Sciatic nerve (tissue), 2 donors: Measurements from ENCODE around the gene MEGF8. TPM values are rescaled to one million over a fixed set of nuclear protein-coding genes. Genes with fewer than 3 reads are reported as not detected.
"Not testable (repeated sequence)": the region's sequence is repeated elsewhere in the genome, so short reads cannot be mapped to it uniquely, and the experiment has no call there.

Experiments
- ATAC-seq: fragments of 200-7000 bp; cut with Tn5 transposase; one replicate; pipeline ENCODE4 v1.9.1; 2020; ENCODE audit warnings: mild to moderate bottlenecking, moderate library complexity
- DNase-seq: peaks from one replicate; pipeline ENCODE4 v3.0.0-alpha.2; 2020; ENCODE audit warnings: low spot score
- intact Hi-C: fragments of 100-400 bp; cut with DNase I; formaldehyde crosslinking; loops from one replicate; pipeline ENCODE4 v1.14.2; 2022
- total RNA-seq: library from RNA; stranded (reverse); fragmentation: NEBNext Ultra II Directional; extraction: Animal tissue kit (Norgen Biotek cat#: 25700); gene quantifications from one replicate; pipeline ENCODE4 v1.2.1, GENCODE V29; 2021
- donor health status: DM: no; HTN: no; CAD: no.
- donor health status: DM: no; HTN: no; CAD: no.

MEGF8 gene
- total RNA-seq, 1 donor from 2014 or later = 35.1 TPM

- intact Hi-C loops = loop anchor here (10.0 kb wide), 1 partner anchor 189 kb away; the partner anchor contains the start of gene POU2F2
Measured at GRCh38 chr19:42323473-42323851, 2.0 kb upstream of the MEGF8 start.

GRCh38 chr19:42323852-42324654 is 1.4 kb upstream of the MEGF8 start:
- no peak for ATAC-seq
- no peak for DNase-seq
- intact Hi-C loops = loop anchor here (10.0 kb wide), 1 partner anchor 189 kb away; the partner anchor contains the start of gene POU2F2

More at GRCh38 chr19:42323473-42323851, 2.0 kb upstream of the MEGF8 start:
- DNase-seq = no peak
- no peak for ATAC-seq

- DNase-seq = peak; percentile 72
- ATAC-seq = no peak
- intact Hi-C loops = loop anchor here (10.0 kb wide), 1 partner anchor 190 kb away; the partner anchor contains the start of gene POU2F2
Measured at GRCh38 chr19:42324655-42325307, 654 bp upstream of the MEGF8 start.

- ATAC-seq (no peak), DNase-seq (no peak)
- intact Hi-C loops = loop anchor here (10.0 kb wide), 1 partner anchor 191 kb away; the partner anchor contains the start of gene POU2F2
Measured at GRCh38 chr19:42325896-42326771, 699 bp downstream of the MEGF8 start.

- DNase-seq (no peak), ATAC-seq (no peak)
- intact Hi-C loops = loop anchor here (10.0 kb wide), 1 partner anchor 192 kb away; the partner anchor contains the start of gene POU2F2
Measured at GRCh38 chr19:42326969-42327368, 1.5 kb downstream of the MEGF8 start.

GRCh38 chr19:42327381-42327780 is 1.9 kb downstream of the MEGF8 start:
- DNase-seq = no peak
- no peak for ATAC-seq
- intact Hi-C loops = loop anchor here (10.0 kb wide), 1 partner anchor 193 kb away; the partner anchor contains the start of gene POU2F2

- no peak for ATAC-seq
- DNase-seq = no peak
- intact Hi-C loops = loop anchor here (10.0 kb wide), 1 partner anchor 193 kb away; the partner anchor contains the start of gene POU2F2
Measured at GRCh38 chr19:42328106-42328505, 2.7 kb downstream of the MEGF8 start.

- intact Hi-C loops = loop anchor here (10.0 kb wide), 1 partner anchor 194 kb away; the partner anchor contains the start of gene POU2F2
- DNase-seq (no peak), ATAC-seq (no peak)
Measured at GRCh38 chr19:42328854-42329253, 3.4 kb downstream of the MEGF8 start.

- intact Hi-C loops = no loop called here
- ATAC-seq = peak; percentile 20
- DNase-seq = no peak
Measured at GRCh38 chr19:42330241-42330711, 4.8 kb downstream of the MEGF8 start.

- intact Hi-C loops, DNase-seq, ATAC-seq: not testable (repeated sequence)
Measured at GRCh38 chr19:42331333-42331732, 5.9 kb downstream of the MEGF8 start.

GRCh38 chr19:42332059-42332458 is 6.6 kb downstream of the MEGF8 start:
- DNase-seq (no peak), ATAC-seq (no peak)
- intact Hi-C loops = no loop called here

GRCh38 chr19:42333018-42333417 is 7.6 kb downstream of the MEGF8 start:
- no peak for ATAC-seq
- intact Hi-C loops = no loop called here

GRCh38 chr19:42333975-42334696 is 8.7 kb downstream of the MEGF8 start:
- ATAC-seq (peak; percentile 24), DNase-seq (no peak)
- intact Hi-C loops = no loop called here

More at GRCh38 chr19:42333018-42333417, 7.6 kb downstream of the MEGF8 start:
- DNase-seq = no peak

- intact Hi-C loops = no loop called here
- ATAC-seq (no peak), DNase-seq (no peak)
Measured at GRCh38 chr19:42334697-42335373, 9.4 kb downstream of the MEGF8 start.

- ATAC-seq (no peak), DNase-seq (no peak)
- intact Hi-C loops = no loop called here
Measured at GRCh38 chr19:42335374-42335936, 10.0 kb downstream of the MEGF8 start.

GRCh38 chr19:42335971-42336370 is 10.5 kb downstream of the MEGF8 start:
- intact Hi-C loops = no loop called here
- DNase-seq (no peak), ATAC-seq (no peak)
